A673 (cell line): ENCODE measurements around the gene TMEM203. TPM values are rescaled to one million over a fixed set of nuclear protein-coding genes. Genes with fewer than 3 reads are reported as not detected.

ENCODE experiments used
- BruUV-seq: library from RNA; stranded (reverse); fragments of 400-500 nt; replicated peaks from 2 replicates; lab custom pipeline; 2021; lab: Mats Ljungman, UMichigan
- CTCF ChIA-PET: fragments of 300-600 bp; sonication (Branson Sonifier 250); formaldehyde crosslinking; loops from one replicate; lab custom pipeline; 2022; ENCODE audit warnings: antibody characterized with exemption; lab: Charles Lee
- POLR2A ChIA-PET: fragments of 300-600 bp; sonication (Branson Sonifier 250); formaldehyde crosslinking; loops from one replicate; lab custom pipeline; 2022; ENCODE audit warnings: antibody characterized with exemption; ENCODE audit not compliant: low non-redundant PET; lab: Charles Lee
- DNase-seq: peaks from one replicate; pipeline ENCODE4 v3.0.0-alpha.2; 2015; ENCODE audit warnings: low spot score
- H3K27ac ChIP-seq: fragments of 200-600 bp; sonication (generic); 2 replicates; pipeline ENCODE4 v1.5.1; 2016; ENCODE audit warnings: mixed run types, low read depth, mild to moderate bottlenecking, mixed read lengths, antibody characterized with exemption, low read length; ENCODE audit not compliant: poor library complexity, severe bottlenecking
- H3K27me3 ChIP-seq: fragments of 200-600 bp; sonication (generic); replicated peaks from 2 replicates; pipeline ENCODE4 v1.6.1; 2017; ENCODE audit warnings: mixed run types, low read depth, mild to moderate bottlenecking, mixed read lengths, antibody characterized with exemption, low read length; ENCODE audit not compliant: insufficient read depth, poor library complexity
- H3K36me3 ChIP-seq: fragments of 200-600 bp; sonication (generic); 2 replicates; pipeline ENCODE4 v1.6.1; 2016; ENCODE audit warnings: mixed run types, mild to moderate bottlenecking, mixed read lengths, antibody characterized with exemption, low read length; ENCODE audit not compliant: insufficient read depth, poor library complexity, severe bottlenecking
- H3K4me1 ChIP-seq: fragments of 200-600 bp; sonication (generic); 2 replicates; pipeline ENCODE4 v1.6.1; 2017; ENCODE audit warnings: mixed run types, mild to moderate bottlenecking, mixed read lengths, antibody characterized with exemption, low read length; ENCODE audit not compliant: insufficient read depth, poor library complexity, severe bottlenecking
- H3K4me3 ChIP-seq: fragments of 200-600 bp; sonication (generic); 2 replicates; pipeline ENCODE4 v1.5.1; 2016; ENCODE audit warnings: low read depth, mixed run types, mild to moderate bottlenecking, mixed read lengths, low read length; ENCODE audit not compliant: poor library complexity, severe bottlenecking
- H3K9me3 ChIP-seq: fragments of 200-600 bp; sonication (generic); 2 replicates; pipeline ENCODE4 v1.6.1; 2016; ENCODE audit warnings: mixed run types, low read depth, mild to moderate bottlenecking, mixed read lengths, antibody characterized with exemption, low read length; ENCODE audit not compliant: poor library complexity, severe bottlenecking
- CTCF ChIP-seq: fragments of 300-800, 200-600 bp; sonication (generic); conservative IDR thresholded peaks from 2 replicates; pipeline ENCODE4 v1.5.1; 2017; ENCODE audit warnings: low read depth, mild to moderate bottlenecking, antibody characterized with exemption, low read length, moderate library complexity, mixed read lengths
- EZH2 ChIP-seq: fragments of 200-600 bp; sonication (generic); IDR thresholded peaks from 2 replicates; pipeline ENCODE4 v1.6.1; 2017; ENCODE audit warnings: borderline replicate concordance, low read depth, mild to moderate bottlenecking, mixed read lengths, antibody characterized with exemption, low read length; ENCODE audit not compliant: poor library complexity, severe bottlenecking
- intact Hi-C: fragments of 100-400 bp; cut with micrococcal nuclease; formaldehyde crosslinking; loops from one replicate; pipeline ENCODE4 v1.10.0; 2022; ENCODE audit not compliant: unreplicated experiment
- total RNA-seq: library from RNA; stranded (reverse); gene quantifications from 2 replicates; pipeline ENCODE4 v1.2.3, GENCODE V29; 2021

Gene TMEM203
- total RNA-seq, 1 experiment from 2014 or later, result 37.5 TPM

DNA sequence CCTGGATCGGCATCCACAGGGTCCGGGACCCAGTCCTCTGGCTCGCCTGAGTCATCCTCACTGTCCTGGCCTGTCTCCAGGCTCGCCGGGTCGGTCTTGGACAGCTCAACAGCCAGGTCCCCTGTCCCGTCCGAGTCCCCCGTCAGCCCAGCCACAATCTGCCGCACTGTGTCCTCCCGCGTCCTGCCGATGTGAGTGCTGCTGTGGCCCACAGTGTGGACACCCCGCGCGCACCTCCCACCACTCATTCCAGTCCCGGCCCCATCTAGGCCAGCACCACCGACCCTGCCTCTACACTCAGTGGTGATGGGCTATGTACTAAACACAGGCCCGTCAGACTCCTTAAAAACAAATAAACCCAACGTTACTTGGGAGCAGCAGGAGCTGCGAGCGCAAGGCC, 23.8 kb downstream of the TMEM203 start:
- no peaks in the 10 kb centered on the region for H3K9me3 ChIP-seq
- DNase-seq, result no peak
- H3K36me3 ChIP-seq, result peaks cover 7% of the 10 kb centered on the region
- no peak overlapping the region for H3K27ac ChIP-seq
- BruUV-seq, result no TSS peak
- no peaks in the 10 kb centered on the region for H3K4me1 ChIP-seq
- ChIA-PET POLR2A (no interaction called here), CTCF (interaction anchor here (0.6 kb wide), 1 partner anchor 38 kb away, joined by 4 read pairs; no protein-coding TSS in a partner anchor)
- no peak overlapping the region for H3K4me3 ChIP-seq
- TF ChIP-seq CTCF (no peak), EZH2 (no peak)
- intact Hi-C loops, result no loop called here
- H3K27me3 ChIP-seq, result no peaks in the 10 kb centered on the region

- BruUV-seq, result no TSS peak
- DNase-seq, result no peak
- no peaks in the 10 kb centered on the region for H3K4me1 ChIP-seq
- no peaks in the 10 kb centered on the region for H3K9me3 ChIP-seq
- no peak overlapping the region for H3K4me3 ChIP-seq
- peaks cover 7% of the 10 kb centered on the region for H3K36me3 ChIP-seq
- intact Hi-C loops, result no loop called here
- POLR2A ChIA-PET, result no interaction called here
- CTCF ChIA-PET, result no interaction called here
- no peaks in the 10 kb centered on the region for H3K27me3 ChIP-seq
- TF ChIP-seq CTCF, result no peak
- TF ChIP-seq EZH2, result no peak
- H3K27ac ChIP-seq, result no peak overlapping the region
Observed at GRCh38 chr9:137180491-137180890, 25.0 kb downstream of the TMEM203 start.

- CTCF ChIA-PET, result no interaction called here
- POLR2A ChIA-PET, result no interaction called here
- BruUV-seq, result no TSS peak
- no peaks in the 10 kb centered on the region for H3K9me3 ChIP-seq
- no peak overlapping the region for H3K27ac ChIP-seq
- no peaks in the 10 kb centered on the region for H3K27me3 ChIP-seq
- no peak for DNase-seq
- peaks cover 7% of the 10 kb centered on the region for H3K36me3 ChIP-seq
- TF ChIP-seq EZH2 (no peak), CTCF (no peak)
- no peak overlapping the region for H3K4me3 ChIP-seq
- intact Hi-C loops, result no loop called here
- H3K4me1 ChIP-seq, result peaks cover 3% of the 10 kb centered on the region
Observed at GRCh38 chr9:137179761-137180160, 25.7 kb downstream of the TMEM203 start.
